RWPE1 (cell line): ENCODE measurements around the gene FBLN1.

ENCODE experiments used
- CTCF ChIA-PET: fragments of 350-600 bp; sonication (Branson Sonifier 250); formaldehyde crosslinking; extraction: SDS; loops from one replicate; lab custom pipeline; 2021; lab: Yijun Ruan, JAX
- POLR2A ChIA-PET: fragments of 400-600 bp; formaldehyde crosslinking; extraction: SDS; loops from one replicate; lab custom pipeline; 2020; ENCODE audit warnings: antibody characterized with exemption; ENCODE audit not compliant: low non-redundant PET; lab: Yijun Ruan, JAX
- DNase-seq: peaks from one replicate; pipeline ENCODE4 v3.0.0; 2012; ENCODE audit warnings: low spot score
- H3K27ac ChIP-seq: fragments of 450-650 bp; 2 replicates; pipeline ENCODE4 v1.5.1; 2017
- TF ChIP-seq, protein P1 (sequence below): fragments of 450-650 bp; conservative IDR thresholded peaks from 2 replicates; pipeline ENCODE4 v1.5.1; 2017; ENCODE audit warnings: low read depth, mild to moderate bottlenecking

FBLN1 gene

DNA sequence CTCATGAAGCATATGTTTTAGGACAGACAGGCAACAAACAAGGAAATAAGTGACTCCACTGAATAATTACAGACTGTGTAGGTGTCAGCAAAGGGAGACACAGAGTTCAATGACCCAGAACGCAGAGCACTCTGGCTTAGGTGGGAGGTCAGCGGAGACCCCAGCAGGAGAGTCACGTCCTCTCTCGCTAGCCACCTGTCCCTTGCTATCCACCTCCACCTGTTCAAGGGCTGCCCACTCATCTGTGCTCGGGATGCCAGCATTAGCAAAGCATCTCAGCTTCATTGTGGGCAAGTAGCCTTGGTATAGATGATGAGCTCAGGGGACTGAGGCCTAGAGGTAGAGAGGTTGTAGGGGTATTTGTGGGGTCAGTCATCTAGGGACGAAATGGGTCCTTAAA lies 147.1 kb downstream of the FBLN1 start:
- ChIA-PET CTCF (interaction anchor here (0.7 kb wide), 1 partner anchor 65 kb away, joined by 3 read pairs; no protein-coding TSS in a partner anchor), POLR2A (no interaction called here)
- DNase-seq: no peak
- TF ChIP-seq, protein P1, sequence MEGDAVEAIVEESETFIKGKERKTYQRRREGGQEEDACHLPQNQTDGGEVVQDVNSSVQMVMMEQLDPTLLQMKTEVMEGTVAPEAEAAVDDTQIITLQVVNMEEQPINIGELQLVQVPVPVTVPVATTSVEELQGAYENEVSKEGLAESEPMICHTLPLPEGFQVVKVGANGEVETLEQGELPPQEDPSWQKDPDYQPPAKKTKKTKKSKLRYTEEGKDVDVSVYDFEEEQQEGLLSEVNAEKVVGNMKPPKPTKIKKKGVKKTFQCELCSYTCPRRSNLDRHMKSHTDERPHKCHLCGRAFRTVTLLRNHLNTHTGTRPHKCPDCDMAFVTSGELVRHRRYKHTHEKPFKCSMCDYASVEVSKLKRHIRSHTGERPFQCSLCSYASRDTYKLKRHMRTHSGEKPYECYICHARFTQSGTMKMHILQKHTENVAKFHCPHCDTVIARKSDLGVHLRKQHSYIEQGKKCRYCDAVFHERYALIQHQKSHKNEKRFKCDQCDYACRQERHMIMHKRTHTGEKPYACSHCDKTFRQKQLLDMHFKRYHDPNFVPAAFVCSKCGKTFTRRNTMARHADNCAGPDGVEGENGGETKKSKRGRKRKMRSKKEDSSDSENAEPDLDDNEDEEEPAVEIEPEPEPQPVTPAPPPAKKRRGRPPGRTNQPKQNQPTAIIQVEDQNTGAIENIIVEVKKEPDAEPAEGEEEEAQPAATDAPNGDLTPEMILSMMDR: no peak
- H3K27ac ChIP-seq: no peak overlapping the region

DNA sequence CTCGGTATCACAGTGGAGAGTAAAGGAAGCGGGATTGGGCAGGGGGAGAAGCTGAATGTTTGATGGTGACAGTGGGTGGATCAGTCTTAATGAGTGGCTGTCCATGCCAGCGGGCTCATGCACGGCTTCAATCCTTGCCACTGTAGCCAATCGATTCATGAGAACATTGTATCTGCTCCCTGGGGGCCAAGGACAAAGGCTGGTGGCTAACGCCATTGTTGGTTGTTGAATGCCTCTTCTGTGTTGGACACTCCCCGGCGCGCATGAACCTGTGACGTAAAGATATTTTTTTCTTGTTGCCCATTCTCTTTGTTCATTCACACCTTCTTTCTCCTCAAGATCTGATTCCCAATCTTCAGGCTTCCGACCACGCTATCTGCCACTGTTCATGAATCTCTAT lies 148.0 kb downstream of the FBLN1 start:
- POLR2A ChIA-PET: no interaction called here
- CTCF ChIA-PET: no interaction called here
- no peak for DNase-seq
- TF ChIP-seq, protein P1: no peak
- no peak overlapping the region for H3K27ac ChIP-seq
